GM13977 (cell line): ENCODE data around the gene KCNS1.
"Not testable (repeated sequence)": the region's sequence is repeated elsewhere in the genome, so short reads cannot be mapped to it uniquely, and the experiment has no call there.

Source experiments
- DNase-seq: peaks from one replicate; pipeline ENCODE4 v3.0.0; 2012; ENCODE audit warnings: low spot score
- in situ Hi-C: fragments of 300-500 bp; cut with MboI; formaldehyde crosslinking; loops from one replicate; pipeline ENCODE4 v1.12.0; 2022; ENCODE audit warnings: low sequenced_read_pairs, low pct_unique_long_range_greater_than_20kb, mixed read lengths, inconsistent platforms; ENCODE audit not compliant: unreplicated experiment
- TF ChIP-seq, protein P1 (sequence below): IDR thresholded peaks from 2 replicates; pipeline ENCODE4 v1.5.1; 2012; ENCODE audit warnings: mild to moderate bottlenecking, control low read depth; ENCODE audit not compliant: insufficient read depth; ENCODE audit errors: extremely low read depth, missing control alignments

Gene KCNS1

DNA sequence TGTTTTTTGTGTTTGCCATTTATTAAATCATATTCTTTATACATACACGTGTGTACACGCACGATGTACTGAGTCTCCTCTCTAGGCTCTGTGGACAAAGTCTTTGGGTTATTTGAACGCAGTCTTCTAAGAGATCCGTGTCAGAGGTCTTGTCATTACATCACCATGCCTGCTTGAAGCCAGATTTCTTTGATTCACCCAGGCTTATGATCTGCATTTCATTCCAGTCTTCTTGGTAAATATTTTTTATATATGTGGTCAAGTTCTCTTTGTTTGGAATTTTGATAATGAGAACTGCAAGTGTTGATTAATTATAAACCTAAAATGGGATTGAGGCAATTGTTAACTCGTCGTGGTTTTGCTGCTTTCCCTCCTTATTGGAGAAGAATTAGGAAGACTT, 34.6 kb downstream of the KCNS1 start:
- in situ Hi-C loops = no loop called here
- TF ChIP-seq, protein P1, sequence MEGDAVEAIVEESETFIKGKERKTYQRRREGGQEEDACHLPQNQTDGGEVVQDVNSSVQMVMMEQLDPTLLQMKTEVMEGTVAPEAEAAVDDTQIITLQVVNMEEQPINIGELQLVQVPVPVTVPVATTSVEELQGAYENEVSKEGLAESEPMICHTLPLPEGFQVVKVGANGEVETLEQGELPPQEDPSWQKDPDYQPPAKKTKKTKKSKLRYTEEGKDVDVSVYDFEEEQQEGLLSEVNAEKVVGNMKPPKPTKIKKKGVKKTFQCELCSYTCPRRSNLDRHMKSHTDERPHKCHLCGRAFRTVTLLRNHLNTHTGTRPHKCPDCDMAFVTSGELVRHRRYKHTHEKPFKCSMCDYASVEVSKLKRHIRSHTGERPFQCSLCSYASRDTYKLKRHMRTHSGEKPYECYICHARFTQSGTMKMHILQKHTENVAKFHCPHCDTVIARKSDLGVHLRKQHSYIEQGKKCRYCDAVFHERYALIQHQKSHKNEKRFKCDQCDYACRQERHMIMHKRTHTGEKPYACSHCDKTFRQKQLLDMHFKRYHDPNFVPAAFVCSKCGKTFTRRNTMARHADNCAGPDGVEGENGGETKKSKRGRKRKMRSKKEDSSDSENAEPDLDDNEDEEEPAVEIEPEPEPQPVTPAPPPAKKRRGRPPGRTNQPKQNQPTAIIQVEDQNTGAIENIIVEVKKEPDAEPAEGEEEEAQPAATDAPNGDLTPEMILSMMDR = no peak
- DNase-seq = no peak

DNA sequence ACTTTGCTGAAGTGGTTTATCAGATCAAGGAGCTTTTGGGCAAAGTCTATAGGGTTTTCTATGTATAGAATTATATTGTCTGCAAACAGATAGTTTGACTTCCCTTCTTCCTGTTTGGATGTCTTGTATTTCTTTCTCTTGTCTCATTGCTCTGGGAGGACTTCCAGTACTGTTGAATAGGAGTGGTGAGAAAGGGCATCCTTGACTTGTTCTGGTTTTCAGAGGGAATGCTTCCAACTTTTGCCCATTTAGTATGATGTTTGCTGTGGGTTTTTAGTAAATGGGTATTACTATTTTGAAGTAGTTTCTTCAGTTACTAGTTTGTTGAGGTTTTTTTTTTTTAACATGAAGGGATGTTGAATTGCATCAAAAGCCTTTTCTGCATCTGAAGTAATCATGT, 36.1 kb downstream of the KCNS1 start:
- TF ChIP-seq, protein P1 = no peak
- in situ Hi-C loops = no loop called here
- no peak for DNase-seq

DNA sequence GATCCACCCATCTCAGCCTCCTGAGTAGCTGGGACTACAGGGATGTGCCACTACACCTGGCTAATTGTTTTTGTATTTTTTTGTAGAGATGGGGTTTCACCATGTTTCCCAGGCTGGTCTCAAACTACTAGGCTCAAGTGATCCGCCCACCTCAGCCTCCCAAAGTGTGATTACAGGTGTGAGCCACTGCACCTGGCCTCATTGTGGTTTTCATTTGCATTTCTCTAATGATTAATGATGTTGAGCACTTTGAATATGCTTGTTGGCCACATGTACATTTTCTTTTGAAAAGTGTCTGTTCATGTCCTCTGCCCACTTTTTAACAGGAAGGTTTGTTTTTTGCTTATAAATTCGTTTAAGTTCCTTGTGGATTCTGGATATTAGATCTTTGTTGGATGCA, 37.8 kb downstream of the KCNS1 start:
- DNase-seq, in situ Hi-C loops: not testable (repeated sequence)

DNA sequence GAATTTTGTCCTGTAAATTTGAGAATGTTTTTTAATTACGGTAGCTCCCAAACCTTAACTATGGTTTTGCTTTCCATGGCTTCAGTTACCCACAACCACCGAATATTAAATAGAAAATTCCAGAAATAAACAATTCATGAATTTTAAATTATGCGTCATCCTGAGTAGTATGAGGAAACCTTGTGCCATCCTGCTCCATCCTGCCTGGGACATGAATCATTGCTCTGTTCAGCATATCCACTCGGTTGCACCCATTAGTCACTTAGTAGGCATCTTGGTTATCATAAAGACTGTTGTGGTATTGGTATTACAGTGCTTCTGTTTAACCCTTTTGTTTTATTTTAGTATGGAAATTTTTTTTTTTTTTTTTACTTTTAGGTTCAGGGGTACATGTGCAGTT, 39.7 kb downstream of the KCNS1 start:
- in situ Hi-C loops = no loop called here
- TF ChIP-seq, protein P1 = no peak
- no peak for DNase-seq

DNA sequence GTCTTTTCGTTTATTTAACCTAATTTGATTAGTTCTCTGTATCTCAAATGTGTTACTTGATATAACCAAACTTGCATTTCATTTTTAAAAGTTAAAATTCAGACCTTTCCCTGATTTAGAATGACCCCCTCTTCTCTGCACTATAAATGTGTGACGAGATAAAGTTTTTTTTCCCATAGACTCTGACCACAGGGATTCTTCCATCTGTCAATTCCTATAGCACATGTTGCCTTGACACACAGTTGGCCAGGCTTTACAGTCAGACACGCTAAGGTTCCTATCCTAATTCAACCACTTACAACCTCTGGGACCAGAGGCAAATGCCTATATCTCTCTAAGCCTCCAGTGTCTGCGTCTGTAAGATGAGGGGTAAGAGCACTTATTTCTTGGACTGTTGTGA, 40.6 kb downstream of the KCNS1 start:
- TF ChIP-seq, protein P1 = no peak
- DNase-seq = no peak
- in situ Hi-C loops = no loop called here

DNA sequence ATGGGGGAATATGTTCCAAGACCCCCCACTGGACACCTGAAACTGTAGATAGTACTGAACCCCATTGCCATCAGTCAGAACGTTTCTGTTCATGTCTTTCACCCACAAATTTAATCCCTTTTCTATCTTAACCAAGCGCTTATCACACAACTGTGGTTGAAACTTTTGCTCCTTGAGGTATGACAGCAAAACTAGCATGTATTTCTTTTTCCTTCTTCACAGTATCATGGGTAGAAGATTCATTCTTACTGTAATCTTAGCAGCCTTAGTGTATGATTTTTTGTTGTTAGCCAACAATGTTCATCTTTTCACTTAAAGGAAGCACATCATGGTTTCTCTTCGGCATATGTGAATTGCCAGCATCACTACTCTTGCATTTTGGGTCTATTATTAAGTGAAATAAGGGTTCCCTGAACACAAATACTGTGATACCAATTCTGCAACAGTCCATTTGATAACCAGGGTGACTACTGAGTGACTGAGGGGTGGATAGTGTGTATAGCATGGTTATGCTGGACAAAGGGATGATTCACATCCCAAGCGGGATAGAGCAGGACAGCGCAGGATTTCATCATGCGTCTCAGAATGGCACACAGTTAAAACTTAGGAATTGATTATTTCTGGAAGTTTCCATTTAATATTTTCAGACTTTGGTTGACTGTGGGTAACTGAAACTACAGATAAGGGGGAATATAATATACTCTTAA, 41.8 kb downstream of the KCNS1 start:
- DNase-seq = no peak
- TF ChIP-seq, protein P1 = no peak
- in situ Hi-C loops = no loop called here

DNA sequence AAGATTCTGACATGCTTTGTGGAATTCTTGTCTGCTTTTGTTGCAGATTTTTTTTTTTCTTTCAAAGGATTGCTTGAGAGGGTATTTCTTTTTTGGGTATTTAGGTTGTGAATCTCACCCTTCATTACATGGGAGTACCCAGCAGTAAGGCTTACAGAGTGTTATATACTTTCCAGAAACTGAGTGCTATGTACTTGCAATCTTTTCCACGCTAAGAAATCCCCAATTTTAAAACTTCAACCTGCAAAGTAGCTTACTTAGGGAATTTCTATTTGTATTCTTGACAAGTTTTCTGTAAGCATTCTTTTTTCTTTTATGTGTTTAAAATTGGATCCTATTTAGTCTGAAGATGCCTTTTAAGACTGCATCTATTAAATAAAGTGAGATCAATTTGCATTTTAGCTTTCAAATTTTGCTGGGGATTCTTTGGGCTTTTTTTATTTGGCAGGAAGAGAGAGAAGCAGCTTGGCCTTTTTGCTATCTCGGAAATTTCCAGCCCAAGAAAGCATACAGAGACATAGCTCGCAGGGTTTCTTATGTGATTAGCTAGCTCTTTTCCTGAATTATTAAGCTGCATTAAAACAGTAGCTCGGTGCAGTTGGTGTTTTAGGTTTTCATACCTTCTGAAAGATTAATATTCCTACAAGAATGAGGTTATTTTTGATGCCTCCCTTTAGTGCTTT, 42.6 kb downstream of the KCNS1 start:
- DNase-seq = no peak
- in situ Hi-C loops = no loop called here
- TF ChIP-seq, protein P1 = no peak
